Caco-2 (cell line): ENCODE results near the gene CBX2. TPM values are rescaled to one million over a fixed set of nuclear protein-coding genes. Genes with fewer than 3 reads are reported as not detected.

Experiments used
- BruUV-seq: library from RNA; stranded (reverse); fragments of 400-500 nt; replicated peaks from 2 replicates; lab custom pipeline; 2021; lab: Mats Ljungman, UMichigan
- CTCF ChIA-PET: fragments of 300-600 bp; sonication (Branson Sonifier 250); formaldehyde crosslinking; loops from one replicate; lab custom pipeline; 2022; ENCODE audit warnings: antibody characterized with exemption; lab: Charles Lee
- POLR2A ChIA-PET: fragments of 300-600 bp; sonication (Branson Sonifier 250); formaldehyde crosslinking; loops from one replicate; lab custom pipeline; 2022; ENCODE audit warnings: antibody characterized with exemption; lab: Charles Lee
- DNase-seq, 2 experiments: peaks; one replicate each; pipeline versions ENCODE4 v3.0.0 to v3.0.0-alpha.2; 2020 to 2022
- H3K27me3 ChIP-seq: replicated peaks from 2 replicates; pipeline ENCODE4 v1.6.0; 2011; ENCODE audit warnings: low read length; ENCODE audit not compliant: control insufficient read depth, insufficient read depth
- H3K36me3 ChIP-seq: 2 replicates; pipeline ENCODE4 v1.5.1; 2011; ENCODE audit warnings: low read length; ENCODE audit not compliant: control insufficient read depth, insufficient read depth
- H3K4me1 ChIP-seq: fragments of 250-450 bp; sonication (Bioruptor Pico); 2 replicates; pipeline ENCODE4 v1.5.1; 2020; ENCODE audit warnings: mild to moderate bottlenecking
- H3K4me3 ChIP-seq: 2 replicates; pipeline ENCODE4 v1.5.1; 2011; ENCODE audit warnings: low read depth, mild to moderate bottlenecking, control low read depth, low read length
- H3K9me3 ChIP-seq: fragments of 250-450 bp; sonication (Bioruptor Pico); 2 replicates; pipeline ENCODE4 v1.5.1; 2020; ENCODE audit warnings: mild to moderate bottlenecking, moderate library complexity
- H3K27ac Mint-ChIP-seq: one replicate; pipeline ENCODE4 v1.8.0; 2022; ENCODE audit warnings: mixed read lengths; ENCODE audit not compliant: unreplicated experiment
- H3K27me3 Mint-ChIP-seq: one replicate; pipeline ENCODE4 v1.8.0; 2022; ENCODE audit warnings: mixed read lengths; ENCODE audit not compliant: insufficient read depth, unreplicated experiment
- H3K36me3 Mint-ChIP-seq: one replicate; pipeline ENCODE4 v1.8.0; 2022; ENCODE audit warnings: mild to moderate bottlenecking, mixed read lengths; ENCODE audit not compliant: insufficient read depth, unreplicated experiment
- H3K4me1 Mint-ChIP-seq: one replicate; pipeline ENCODE4 v1.8.0; 2022; ENCODE audit warnings: low read depth, mixed read lengths; ENCODE audit not compliant: unreplicated experiment
- H3K4me3 Mint-ChIP-seq: one replicate; pipeline ENCODE4 v1.8.0; 2022; ENCODE audit warnings: mild to moderate bottlenecking, moderate library complexity, mixed read lengths; ENCODE audit not compliant: unreplicated experiment
- H3K9me3 Mint-ChIP-seq: one replicate; pipeline ENCODE4 v1.8.0; 2022; ENCODE audit warnings: mixed read lengths; ENCODE audit not compliant: unreplicated experiment
- intact Hi-C: fragments of 100-400 bp; cut with micrococcal nuclease; formaldehyde crosslinking; loops from one replicate; pipeline ENCODE4 v1.10.0; 2022; ENCODE audit not compliant: unreplicated experiment
- total RNA-seq: library from RNA; stranded (reverse); gene quantifications from 2 replicates; pipeline ENCODE4 v1.2.3, GENCODE V29; 2022
- TF ChIP-seq, protein P1 (sequence below), 2 experiments: fragments of 200-600 bp in 1 of 2; IDR thresholded peaks; 1 replicate in 1 of 2; 2 replicates in 1 of 2; pipeline versions ENCODE4 v1.5.1 to v1.8.0; 2011 to 2022; ENCODE audit warnings: antibody characterized with exemption in 1 of 2, control low read depth in 1 of 2, inconsistent platforms in 1 of 2, low read depth in 1 of 2, low read length in 1 of 2, mild to moderate bottlenecking in 1 of 2, moderate library complexity in 1 of 2; ENCODE audit not compliant: insufficient read depth in 1 of 2, severe bottlenecking in 1 of 2, unreplicated experiment in 1 of 2

Gene CBX2
- total RNA-seq, 1 experiment from 2014 or later, result 52.8 TPM

DNA sequence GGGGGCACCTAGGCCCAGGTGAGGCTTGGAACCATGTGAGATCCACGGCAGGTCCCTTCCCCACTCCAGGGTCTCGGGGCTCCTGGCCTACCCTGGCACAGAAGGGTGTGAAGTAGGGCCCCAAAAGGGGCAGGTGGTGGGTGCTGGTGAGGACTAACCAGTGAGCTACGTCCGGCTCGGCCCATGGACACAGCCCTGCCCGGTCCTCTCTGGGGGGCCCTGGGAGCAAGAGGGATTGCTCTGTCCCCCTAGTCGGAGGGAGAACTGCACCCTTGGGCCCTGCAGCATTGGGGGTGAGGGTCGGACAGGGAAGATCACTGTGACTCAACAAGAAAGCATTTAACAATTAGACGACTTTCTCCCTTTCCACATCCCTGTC, 44.3 kb upstream of the CBX2 start:
- no peaks in the 10 kb centered on the region for H3K9me3 ChIP-seq
- DNase-seq, result no peak
- TF ChIP-seq, protein P1, sequence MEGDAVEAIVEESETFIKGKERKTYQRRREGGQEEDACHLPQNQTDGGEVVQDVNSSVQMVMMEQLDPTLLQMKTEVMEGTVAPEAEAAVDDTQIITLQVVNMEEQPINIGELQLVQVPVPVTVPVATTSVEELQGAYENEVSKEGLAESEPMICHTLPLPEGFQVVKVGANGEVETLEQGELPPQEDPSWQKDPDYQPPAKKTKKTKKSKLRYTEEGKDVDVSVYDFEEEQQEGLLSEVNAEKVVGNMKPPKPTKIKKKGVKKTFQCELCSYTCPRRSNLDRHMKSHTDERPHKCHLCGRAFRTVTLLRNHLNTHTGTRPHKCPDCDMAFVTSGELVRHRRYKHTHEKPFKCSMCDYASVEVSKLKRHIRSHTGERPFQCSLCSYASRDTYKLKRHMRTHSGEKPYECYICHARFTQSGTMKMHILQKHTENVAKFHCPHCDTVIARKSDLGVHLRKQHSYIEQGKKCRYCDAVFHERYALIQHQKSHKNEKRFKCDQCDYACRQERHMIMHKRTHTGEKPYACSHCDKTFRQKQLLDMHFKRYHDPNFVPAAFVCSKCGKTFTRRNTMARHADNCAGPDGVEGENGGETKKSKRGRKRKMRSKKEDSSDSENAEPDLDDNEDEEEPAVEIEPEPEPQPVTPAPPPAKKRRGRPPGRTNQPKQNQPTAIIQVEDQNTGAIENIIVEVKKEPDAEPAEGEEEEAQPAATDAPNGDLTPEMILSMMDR (IDR thresholded peaks at IDR 0.05; ENCODE audit: insufficient read depth in 1 of 2, low read depth in 1 of 2, low read length in 1 of 2, severe bottlenecking in 1 of 2, unreplicated experiment in 1 of 2), result no peak
- peaks cover 14% of the 10 kb centered on the region for H3K4me1 Mint-ChIP-seq
- H3K4me3 Mint-ChIP-seq, result no peak overlapping the region
- H3K27me3 Mint-ChIP-seq, result no peaks in the 10 kb centered on the region
- BruUV-seq, result no TSS peak
- no peak overlapping the region for H3K27ac Mint-ChIP-seq
- no peaks in the 10 kb centered on the region for H3K27me3 ChIP-seq
- intact Hi-C loops, result no loop called here
- H3K9me3 Mint-ChIP-seq, result no peaks in the 10 kb centered on the region
- POLR2A ChIA-PET, result no interaction called here
- H3K4me1 ChIP-seq, result peaks cover 4% of the 10 kb centered on the region; the same call in 1 of the 2 replicates
- H3K36me3 ChIP-seq, result no peaks in the 10 kb centered on the region
- CTCF ChIA-PET, result interaction anchor here (0.6 to 1.4 kb wide), 2 partner anchors 8 kb away, joined by 3 to 11 read pairs; no protein-coding TSS in a partner anchor
- no peaks in the 10 kb centered on the region for H3K36me3 Mint-ChIP-seq
- H3K4me3 ChIP-seq, result no peak overlapping the region

GRCh38 chr17:79735096-79735495, 42.9 kb upstream of the CBX2 start:
- intact Hi-C loops, result no loop called here
- H3K36me3 Mint-ChIP-seq, result no peaks in the 10 kb centered on the region
- peaks cover 24% of the 10 kb centered on the region for H3K4me1 Mint-ChIP-seq
- peaks cover 16% of the 10 kb centered on the region for H3K4me1 ChIP-seq
- H3K9me3 Mint-ChIP-seq, result no peaks in the 10 kb centered on the region
- no peaks in the 10 kb centered on the region for H3K27me3 Mint-ChIP-seq
- ChIA-PET CTCF (no interaction called here), POLR2A (no interaction called here)
- no peaks in the 10 kb centered on the region for H3K9me3 ChIP-seq
- H3K27me3 ChIP-seq, result no peaks in the 10 kb centered on the region
- H3K27ac Mint-ChIP-seq, result no peak overlapping the region
- no TSS peak for BruUV-seq
- TF ChIP-seq, protein P1 (IDR thresholded peaks at IDR 0.05; ENCODE audit: insufficient read depth in 1 of 2, low read depth in 1 of 2, low read length in 1 of 2, severe bottlenecking in 1 of 2, unreplicated experiment in 1 of 2), result no peak
- no peak overlapping the region for H3K4me3 Mint-ChIP-seq
- no peaks in the 10 kb centered on the region for H3K36me3 ChIP-seq
- H3K4me3 ChIP-seq, result no peak overlapping the region
- DNase-seq, result no peak

DNA sequence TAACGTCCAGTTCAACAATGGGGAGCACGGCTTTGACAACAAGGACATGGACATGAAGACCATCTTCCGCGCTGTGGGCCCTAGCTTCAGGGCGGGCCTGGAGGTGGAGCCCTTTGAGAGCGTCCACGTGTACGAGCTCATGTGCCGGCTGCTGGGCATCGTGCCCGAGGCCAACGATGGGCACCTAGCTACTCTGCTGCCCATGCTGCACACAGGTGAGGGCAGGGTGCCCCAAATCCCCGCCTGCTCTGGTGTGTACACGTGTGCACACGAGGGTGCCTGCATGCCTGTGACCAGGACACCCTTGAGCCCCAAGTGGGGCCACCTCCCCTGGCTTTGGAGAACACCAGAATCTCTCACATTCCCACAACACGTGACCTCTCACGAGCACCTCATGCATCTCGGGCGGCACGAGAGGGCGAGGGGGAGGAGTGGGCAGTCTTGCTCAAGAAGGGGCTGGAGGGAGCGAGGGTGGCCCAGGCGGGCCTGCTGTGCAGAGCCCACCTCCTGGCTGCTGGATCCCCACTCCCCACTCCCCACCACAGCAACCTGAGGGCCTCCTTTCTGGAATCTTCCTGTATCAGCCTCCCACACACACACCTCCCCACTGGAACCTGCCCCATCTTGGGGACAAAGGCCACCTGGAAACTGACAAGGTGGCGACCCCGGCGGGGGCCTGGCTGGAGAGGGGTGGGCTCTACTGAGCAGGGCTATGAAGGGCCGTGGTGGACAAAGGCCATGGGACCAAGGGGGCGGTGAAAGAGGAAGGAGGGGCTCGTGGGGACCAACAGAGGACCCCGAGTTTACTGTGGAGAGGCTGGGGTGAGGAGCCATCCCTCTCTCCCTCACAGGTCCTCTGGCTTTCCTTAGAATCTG, 40.7 kb upstream of the CBX2 start:
- Mint-ChIP-seq H3K4me3 (no peak overlapping the region), H3K27me3 (no peaks in the 10 kb centered on the region), H3K27ac (no peak overlapping the region), H3K36me3 (no peaks in the 10 kb centered on the region), H3K4me1 (peaks cover 24% of the 10 kb centered on the region), H3K9me3 (no peaks in the 10 kb centered on the region)
- no peak for DNase-seq
- Histone ChIP-seq H3K4me3 (no peak overlapping the region), H3K9me3 (no peaks in the 10 kb centered on the region), H3K27me3 (no peaks in the 10 kb centered on the region), H3K4me1 (peaks cover 29% of the 10 kb centered on the region), H3K36me3 (no peaks in the 10 kb centered on the region)
- no TSS peak for BruUV-seq
- ChIA-PET POLR2A (no interaction called here), CTCF (no interaction called here)
- TF ChIP-seq, protein P1 (IDR thresholded peaks at IDR 0.05; ENCODE audit: insufficient read depth in 1 of 2, low read depth in 1 of 2, low read length in 1 of 2, severe bottlenecking in 1 of 2, unreplicated experiment in 1 of 2), result no peak
- intact Hi-C loops, result no loop called here
